DMS79 (cell line): ENCODE measurements around the gene NTM.

Source experiments
- DNase-seq: peaks from one replicate; lab custom pipeline; 2025; lab: John Stamatoyannopoulos, UW

NTM gene

GRCh38 chr11:132264616-132265015, 894.2 kb downstream of the NTM start:
- no peak for DNase-seq

DNA sequence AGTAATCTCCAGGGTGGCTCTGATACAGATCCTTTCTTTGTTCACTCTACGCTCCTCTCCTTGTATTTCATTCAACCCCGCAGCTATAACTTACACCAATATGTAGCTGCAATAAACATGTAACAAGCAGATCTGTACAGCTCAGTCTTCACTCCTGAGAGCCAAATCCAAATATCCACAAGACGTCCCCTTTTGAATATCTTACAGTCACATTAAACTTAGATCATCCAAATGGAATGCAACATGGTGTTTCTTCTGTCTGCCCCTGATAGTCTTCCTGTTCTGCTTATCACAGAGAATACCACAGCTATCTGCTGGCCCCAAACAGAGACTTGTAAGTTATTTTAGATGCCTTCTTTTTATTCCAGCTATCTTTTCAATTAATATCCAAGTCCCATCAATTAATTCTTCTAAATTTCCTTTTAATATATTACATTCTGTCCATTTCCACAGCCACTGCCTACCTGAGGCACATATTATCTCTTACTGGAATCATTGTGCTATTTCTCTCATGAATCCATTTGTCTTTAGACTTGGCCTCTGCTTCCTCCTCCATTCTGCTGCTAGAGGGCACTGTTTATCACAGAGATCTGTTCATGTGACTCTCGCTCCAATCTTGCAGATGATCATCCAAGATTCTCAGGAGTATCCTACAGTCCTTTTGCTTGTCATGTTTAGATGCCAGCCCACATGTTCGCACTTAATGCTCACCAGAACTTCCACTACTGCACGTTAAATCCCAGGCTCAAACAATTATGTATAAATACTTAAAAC, 908.6 kb downstream of the NTM start:
- DNase-seq, result no peak

GRCh38 chr11:132284048-132284447, 913.6 kb downstream of the NTM start:
- no peak for DNase-seq

DNA sequence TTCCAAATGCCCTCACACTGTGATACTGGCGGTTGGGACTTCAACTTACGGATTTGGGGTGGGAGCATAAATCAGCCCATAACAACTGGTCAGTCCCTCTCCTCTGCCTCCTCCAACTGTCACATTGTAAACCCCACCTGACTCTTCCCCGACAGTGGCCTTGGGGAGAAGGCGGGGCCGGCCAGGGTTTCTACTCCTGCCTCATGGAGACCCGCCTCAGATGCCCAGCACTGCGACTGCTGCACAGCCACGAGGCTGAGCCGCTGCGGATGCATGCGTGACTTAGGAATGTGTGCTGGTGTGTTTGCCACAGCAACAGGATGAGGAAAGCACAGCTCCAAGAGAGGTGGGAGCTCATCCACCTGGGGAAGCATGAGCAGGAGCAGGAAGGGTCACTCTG, 914.2 kb downstream of the NTM start:
- no peak for DNase-seq

- DNase-seq, result no peak
These were observed 915.2 kb downstream of the NTM start for GRCh38 chr11:132285631-132286030.

- no peak for DNase-seq
These were observed 915.7 kb downstream of the NTM start for GRCh38 chr11:132286106-132286505.

DNA sequence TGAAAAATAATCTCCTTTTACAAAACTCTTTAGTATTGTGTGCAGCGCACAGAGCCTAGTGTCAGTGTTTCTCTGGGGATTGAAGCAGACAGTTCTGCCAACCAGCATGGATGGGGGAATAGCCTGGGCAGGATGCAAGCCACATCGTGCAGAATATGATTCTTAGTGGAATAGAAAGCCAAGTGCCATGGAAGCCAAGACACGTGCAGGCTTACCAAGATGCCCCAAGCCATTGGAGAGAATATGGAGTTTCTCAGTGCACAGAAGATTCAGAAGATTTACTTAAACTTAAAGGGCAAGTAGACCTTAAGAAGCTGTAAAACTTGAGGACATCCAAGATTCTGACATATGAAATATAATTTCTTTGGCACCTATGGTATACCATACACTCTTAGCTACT, 917.6 kb downstream of the NTM start:
- DNase-seq, result no peak

DNA sequence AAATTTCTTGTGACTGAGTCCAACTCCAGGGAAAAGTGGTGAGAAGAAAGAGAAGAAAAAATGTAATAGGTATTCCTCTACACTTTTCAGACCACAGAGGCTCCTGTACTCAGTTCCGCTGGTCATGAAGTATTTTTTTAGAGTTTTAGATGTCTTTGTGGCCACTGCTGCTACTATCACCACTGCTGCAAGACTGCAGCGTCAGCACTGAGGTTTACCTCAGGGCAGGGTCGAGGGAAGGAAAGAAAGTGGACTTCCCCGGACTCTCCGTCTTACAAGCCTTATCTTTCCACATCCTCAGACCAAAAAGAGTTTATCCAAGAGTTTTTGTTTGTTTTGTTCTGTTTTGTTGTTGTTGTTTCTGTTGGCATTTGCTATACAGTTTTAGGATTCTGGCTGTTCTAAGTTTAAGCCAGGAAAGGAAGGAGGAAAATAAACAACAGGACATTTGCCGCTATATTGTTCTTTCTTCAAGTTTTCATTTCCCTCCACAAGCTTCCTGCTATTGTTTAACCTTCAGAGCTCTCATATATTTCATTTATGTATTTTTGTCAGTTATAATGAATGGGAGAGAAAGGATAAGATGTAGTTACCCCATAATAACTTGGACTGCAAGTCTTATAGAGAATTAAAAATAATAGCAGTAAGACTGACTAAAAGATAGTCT, 919.3 kb downstream of the NTM start:
- DNase-seq, result no peak

DNA sequence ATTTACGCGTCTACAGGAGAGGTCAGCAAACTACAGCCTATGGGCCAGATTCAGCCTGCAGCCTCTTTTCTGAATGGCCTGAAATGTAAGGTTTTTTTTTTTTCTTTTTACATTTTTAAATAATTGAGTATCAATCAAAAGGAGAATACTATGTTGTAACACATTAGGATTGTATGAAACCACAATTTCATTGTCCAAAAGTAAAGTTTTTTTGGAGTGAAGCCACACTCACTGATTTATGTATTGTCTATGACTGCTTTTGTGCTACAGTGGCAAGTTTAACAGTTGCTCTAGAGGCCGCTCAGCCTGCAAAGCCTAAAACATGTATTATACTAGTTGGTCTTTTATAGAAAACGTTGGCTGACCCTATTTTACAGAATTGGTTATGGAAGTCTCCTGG, 923.2 kb downstream of the NTM start:
- DNase-seq, result no peak

- DNase-seq, result no peak
These were observed 926.7 kb downstream of the NTM start for GRCh38 chr11:132296946-132297610.

DNA sequence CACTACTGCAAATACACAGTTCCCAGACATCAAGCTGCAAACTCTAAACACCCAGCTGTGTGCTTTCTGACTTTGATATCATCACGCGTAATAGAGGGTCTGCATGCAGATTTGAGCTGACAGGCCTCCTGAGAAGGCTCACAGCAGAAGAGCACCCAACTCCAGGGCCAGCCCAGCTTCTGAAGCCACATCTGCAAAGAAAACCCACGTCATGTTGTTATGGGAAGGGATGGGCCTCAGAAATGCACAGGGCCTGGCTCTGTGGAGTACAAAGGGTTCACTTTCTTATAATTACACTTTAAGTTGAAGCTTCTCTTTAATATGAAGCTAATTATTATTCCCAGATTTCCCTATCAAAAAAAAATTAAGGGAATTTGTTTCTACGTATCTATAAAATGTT, 927.9 kb downstream of the NTM start:
- no peak for DNase-seq

- DNase-seq, result no peak
These were observed 929.9 kb downstream of the NTM start for GRCh38 chr11:132300283-132300682.

- DNase-seq, result no peak
These were observed 931.0 kb downstream of the NTM start for GRCh38 chr11:132301465-132301864.

GRCh38 chr11:132301900-132302299, 931.5 kb downstream of the NTM start:
- no peak for DNase-seq

DNA sequence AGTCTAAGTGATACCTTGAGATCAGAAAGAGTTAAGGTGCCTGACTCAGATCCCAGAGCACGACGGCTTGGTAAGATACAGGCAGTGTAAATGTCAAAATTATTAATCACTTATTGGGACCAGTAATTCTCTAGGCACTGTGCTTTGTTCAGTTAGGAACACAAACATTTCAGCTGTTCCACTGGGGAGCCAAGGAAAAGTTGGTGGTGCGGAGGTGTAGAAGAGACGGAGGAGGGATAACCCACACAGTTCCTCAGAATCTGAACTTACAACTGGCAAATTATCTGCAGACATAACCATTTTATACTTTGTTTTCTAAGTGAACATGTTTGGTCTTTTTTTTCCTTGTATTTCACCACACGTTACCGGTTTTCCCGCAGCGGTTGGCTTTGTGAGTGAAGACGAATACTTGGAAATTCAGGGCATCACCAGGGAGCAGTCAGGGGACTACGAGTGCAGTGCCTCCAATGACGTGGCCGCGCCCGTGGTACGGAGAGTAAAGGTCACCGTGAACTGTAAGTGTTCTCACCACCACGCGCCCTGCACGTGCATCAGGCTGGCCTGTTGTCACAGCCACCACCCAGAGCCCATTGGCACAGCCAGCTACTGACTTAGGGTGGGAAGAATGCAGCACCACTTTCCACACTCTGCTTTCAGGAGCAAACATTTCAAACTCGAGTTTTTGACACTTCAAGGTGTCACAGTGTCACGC, 937.0 kb downstream of the NTM start:
- no peak for DNase-seq

GRCh38 chr11:132310390-132311375, 940.3 kb downstream of the NTM start:
- DNase-seq, result no peak

DNA sequence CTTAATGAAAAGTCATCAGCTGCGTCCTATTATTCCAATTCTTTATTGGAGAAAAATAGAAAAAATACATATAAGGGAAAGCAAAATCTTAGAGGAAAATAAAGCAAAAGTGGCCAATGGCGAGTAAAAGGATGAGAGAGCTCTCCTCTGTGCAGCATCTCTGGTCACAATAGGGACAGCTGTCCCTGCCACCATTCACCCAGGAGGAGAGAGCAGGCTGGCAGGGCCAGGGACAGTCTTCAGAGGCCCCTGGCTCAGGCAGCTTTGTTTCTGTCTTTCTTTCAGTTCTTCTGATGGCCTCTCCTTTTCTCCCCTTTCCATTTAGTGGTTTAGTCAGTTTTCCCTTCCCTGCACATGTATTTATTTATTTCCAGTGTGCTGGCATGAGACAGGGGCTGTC, 941.3 kb downstream of the NTM start:
- no peak for DNase-seq

GRCh38 chr11:132312161-132312560, 941.7 kb downstream of the NTM start:
- no peak for DNase-seq

DNA sequence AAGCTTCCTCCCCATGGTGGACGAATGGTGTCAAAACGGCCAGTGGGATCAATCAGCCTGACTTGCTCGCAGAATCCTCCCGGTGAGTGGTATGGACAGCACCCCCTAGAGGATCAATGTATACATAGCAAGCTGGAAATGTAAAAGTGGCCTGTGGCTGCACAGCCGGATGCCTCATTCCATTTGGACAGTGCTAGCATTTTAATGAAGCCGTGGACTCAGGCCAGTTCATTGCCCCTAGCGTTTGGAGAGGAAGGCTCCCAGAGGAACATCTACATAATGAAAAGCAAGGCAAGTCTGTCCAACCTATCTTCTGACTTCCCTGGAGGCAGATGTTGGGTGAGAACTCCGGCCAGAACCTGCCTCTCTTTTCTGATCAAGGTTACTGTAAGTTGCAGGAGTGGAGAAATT, 942.3 kb downstream of the NTM start:
- no peak for DNase-seq

GRCh38 chr11:132314911-132315455, 944.6 kb downstream of the NTM start:
- no peak for DNase-seq

- DNase-seq, result no peak
These were observed 945.3 kb downstream of the NTM start for GRCh38 chr11:132315696-132316095.
